ENCODE results near the gene KCNQ5.
A peak's percentile ranks its signal among the peaks of the same experiment; 100 is the strongest.

Gene KCNQ5

GRCh38 chr6:73116330-73116729, 494.5 kb downstream of the KCNQ5 start:
- DNase-seq (ENCODE audit: low read depth in 2 of 2), result no peak

DNA sequence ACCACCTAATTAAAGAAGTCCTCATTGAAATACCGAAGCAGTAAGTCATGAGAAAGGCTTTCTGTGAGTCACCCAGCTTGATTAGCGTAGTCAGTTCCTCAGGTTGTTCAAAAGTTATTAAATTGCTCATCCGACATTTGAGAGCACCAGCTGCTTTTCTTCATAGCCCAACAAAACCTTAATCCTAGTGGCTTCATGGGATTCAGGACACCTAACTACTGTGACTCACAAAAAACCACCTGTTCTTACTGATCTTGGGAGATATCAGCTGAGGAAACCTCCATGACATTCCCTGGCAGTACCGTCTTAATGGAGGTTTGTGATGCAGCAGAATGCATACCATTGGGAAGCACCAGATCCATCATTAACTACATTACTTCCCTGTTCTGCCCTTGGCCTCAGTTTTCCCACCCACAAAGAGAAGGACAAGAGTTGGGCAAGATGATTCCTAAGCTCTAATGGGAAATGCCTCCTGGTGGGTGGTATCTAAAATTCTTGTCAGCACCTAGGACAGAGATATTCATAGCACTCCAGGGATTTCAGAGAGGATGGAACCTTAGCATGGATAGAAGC, 499.6 kb downstream of the KCNQ5 start:
- no peak for DNase-seq (ENCODE audit: low read depth in 2 of 2)

DNA sequence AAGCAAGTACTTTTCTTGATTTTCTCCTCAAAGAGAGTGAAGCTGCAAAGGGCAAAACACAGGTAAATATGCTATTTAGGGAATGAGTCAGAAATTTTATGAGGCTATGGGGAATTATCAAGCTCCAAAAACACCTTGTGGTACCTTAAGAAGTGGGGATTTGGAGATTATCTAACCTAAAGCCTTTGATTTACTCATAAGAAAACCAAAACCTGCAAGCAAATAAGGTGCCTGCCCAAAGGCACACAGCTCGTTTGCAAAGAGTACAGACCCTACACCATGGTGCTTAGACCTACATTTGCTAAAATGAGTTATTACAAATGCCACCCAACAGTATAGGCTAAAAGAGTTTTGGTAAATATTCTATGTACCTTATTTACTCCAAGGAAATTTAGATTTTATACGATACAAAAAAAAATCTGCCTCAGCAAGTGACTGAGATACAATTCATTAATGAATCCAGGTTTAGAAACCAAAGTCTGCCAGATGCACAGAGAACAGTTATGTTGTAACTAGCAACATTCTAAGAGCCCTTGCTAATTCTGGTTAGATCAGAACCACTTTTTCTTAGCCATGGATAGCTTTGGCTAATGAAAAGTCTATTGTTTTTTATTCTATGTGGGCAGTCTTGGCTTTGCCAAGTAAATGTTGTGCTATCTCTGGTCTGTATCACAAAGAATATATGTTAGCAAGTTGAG, 501.9 kb downstream of the KCNQ5 start:
- DNase-seq (ENCODE audit: low read depth in 2 of 2), result no peak

DNA sequence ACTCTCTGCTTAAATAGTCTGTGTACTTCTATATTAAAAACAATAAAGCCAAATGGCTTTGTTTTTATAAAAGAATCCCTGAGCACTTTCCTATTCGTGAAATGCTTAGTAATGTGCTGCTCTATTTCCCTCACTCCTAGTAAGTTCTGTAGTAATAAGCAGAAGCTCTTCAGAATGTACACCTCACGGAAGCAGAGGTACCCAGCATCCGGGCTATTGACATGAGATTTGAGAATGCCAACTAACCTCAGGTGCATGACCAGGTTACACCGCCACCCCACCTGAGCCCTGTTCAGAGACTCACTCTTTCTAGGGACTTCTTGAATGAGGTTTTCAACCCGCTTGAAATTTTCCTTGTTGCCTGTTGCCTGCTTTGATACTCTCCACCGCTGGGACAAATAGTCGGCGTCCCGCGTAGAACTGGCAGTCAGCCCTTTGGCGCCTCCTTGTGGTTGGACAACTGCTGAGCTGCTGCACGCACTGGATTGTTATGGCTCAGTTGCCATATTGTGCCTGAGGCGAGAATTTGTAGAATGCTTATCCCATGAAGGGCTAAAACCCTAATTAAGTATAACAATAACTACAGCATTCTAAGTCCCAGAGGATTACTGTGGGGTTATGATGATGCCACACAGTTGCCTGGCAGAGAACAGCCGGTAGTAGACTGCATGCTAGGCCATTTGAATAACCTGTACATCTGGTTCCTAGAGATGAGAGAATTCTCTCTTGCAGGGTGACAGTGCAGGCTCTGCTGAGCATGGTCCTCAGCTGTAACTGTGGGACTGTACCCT, 508.0 kb downstream of the KCNQ5 start:
- peak; percentile 80 to 86 for DNase-seq (ENCODE audit: low read depth in 2 of 2)

DNA sequence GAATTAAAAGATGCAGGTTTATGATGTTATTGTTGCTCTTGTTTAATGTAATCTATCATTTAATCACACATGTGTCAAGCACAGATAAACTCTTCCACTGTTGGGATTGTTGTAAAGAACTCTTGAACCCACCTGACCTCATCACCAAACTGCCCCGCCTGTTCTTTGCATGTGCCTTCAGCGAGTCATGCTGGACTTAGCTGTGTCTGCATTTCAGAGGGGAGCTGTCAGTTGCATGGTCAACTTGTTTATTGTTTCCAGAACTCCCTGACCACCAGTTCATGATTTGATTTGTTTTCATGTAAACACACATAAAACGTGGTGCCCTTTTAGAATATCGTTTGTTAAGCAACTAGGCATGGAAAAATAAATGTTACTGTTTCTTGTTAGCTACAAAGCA, 509.8 kb downstream of the KCNQ5 start:
- no peak for DNase-seq (ENCODE audit: low read depth in 2 of 2)

- DNase-seq (ENCODE audit: low read depth in 2 of 2), result peak in 1 of 2 donors; percentile 4
Observed at GRCh38 chr6:73134588-73134987, 512.7 kb downstream of the KCNQ5 start.

- DNase-seq (ENCODE audit: low read depth in 2 of 2), result no peak
Observed at GRCh38 chr6:73139681-73140383, 518.0 kb downstream of the KCNQ5 start.

GRCh38 chr6:73143551-73143950, 521.7 kb downstream of the KCNQ5 start:
- DNase-seq (ENCODE audit: low read depth in 2 of 2), result no peak

DNA sequence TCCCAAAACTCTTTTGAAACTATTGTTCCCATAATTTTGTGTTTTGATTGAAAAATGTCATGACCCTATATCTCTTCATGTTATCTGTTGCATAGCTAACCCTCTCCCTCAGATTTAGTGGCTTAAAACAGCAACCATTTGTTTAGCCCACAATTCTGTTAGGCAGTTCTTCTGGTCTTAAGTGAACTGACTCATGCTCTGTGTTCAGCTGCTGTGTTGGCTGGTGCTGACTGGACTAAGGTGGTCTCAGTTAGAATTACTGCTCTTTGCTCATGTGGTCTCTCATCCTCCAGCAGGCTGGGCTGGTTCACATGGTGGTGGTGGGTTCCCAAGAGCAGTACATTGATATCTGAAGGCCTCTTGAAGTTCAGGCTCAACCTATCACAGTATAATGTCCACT, 522.7 kb downstream of the KCNQ5 start:
- no peak for DNase-seq (ENCODE audit: low read depth in 2 of 2)

DNA sequence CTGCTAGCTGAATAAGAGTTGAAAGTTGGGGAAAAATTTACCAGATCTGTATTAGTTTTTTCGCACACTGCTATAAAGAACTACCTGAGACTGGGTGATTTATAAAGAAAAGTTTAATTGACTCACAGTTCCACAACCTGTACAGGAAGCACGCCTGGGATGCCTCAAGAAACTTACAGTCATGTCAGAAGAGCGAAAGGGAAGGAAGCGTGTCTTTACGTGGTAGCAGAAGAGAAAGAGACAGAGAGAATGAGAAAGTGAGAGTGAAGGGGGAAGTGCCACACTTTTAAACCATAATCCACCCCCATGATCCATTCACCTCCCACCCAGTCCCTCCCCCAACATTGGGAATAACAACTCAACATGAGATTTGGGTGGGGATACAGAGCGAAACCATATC, 523.8 kb downstream of the KCNQ5 start:
- DNase-seq (ENCODE audit: low read depth in 2 of 2), result no peak

DNA sequence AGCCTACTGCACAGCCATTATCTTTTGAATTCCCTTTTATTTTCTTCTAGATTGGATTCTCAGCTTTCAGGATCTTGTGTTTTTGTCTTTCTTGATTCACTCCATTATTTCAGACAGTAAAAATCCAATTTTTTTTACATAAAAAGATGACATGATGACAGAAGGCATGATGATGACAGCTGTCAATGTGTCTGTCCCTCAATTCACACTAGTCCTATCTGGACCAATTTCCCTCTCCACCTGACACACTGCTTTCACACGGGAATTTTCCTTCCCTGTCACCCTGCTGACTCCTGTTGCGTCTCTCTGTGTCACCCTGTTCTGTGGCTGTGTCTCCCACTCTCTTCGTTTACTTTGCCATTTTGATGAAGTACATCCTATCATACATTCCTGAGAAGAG, 529.9 kb downstream of the KCNQ5 start:
- no peak for DNase-seq (ENCODE audit: low read depth in 2 of 2)

DNA sequence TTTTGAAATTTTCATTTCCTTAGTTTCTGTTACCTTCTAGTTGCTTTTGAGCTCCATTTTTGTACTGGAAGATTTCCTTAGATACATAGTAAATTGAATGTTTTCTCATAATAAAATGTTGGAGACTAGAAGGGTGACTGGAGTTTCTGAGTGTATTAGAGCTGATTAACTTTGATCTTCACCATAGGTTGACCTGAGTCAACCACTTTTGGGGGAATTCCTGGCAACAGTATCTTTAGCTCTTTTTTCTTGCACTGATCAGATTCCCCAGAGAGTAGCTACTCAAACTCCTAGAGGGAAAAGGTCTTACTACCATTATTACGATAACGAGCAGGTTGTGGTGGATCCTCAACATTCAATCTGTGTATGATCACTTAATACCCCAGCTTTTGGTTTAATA, 530.7 kb downstream of the KCNQ5 start:
- no peak for DNase-seq (ENCODE audit: low read depth in 2 of 2)

DNA sequence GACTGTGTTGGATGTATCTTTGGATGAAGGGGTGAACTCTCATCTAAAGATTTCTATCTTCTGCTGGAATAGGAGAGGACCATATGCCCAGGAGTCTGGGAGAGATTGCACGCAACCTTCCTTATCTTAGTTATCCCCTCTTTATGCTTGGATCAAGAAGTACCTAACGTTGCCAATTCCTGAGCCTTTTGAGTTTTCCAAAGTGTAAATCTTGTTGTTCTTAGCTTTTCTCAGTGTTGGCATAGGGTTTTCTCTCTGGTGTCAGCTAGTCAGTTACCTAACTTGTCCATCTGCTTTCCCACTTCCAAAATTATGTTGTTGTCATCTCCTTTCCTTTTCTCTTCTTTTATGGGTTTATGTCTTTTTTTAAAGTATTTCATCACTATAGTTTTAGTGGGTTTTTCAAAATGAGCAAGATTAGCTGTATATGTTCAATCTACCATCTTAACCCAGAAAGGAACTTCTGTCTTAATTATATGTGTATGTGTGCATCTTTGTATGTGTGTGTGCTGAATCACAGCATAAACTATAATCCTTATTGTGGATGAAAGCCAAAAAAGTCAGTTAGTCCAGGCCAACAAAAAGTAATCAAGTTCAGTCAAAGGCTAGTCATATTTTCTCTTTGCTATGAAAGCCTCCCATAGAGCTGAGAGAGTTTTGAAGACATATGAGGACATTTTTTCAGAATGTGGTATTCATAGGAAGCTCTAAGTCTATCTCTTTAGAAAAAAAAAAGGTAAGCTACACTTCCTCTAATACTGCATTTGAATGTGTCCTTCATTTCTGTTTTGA, 531.3 kb downstream of the KCNQ5 start:
- DNase-seq (ENCODE audit: low read depth in 2 of 2), result no peak

DNA sequence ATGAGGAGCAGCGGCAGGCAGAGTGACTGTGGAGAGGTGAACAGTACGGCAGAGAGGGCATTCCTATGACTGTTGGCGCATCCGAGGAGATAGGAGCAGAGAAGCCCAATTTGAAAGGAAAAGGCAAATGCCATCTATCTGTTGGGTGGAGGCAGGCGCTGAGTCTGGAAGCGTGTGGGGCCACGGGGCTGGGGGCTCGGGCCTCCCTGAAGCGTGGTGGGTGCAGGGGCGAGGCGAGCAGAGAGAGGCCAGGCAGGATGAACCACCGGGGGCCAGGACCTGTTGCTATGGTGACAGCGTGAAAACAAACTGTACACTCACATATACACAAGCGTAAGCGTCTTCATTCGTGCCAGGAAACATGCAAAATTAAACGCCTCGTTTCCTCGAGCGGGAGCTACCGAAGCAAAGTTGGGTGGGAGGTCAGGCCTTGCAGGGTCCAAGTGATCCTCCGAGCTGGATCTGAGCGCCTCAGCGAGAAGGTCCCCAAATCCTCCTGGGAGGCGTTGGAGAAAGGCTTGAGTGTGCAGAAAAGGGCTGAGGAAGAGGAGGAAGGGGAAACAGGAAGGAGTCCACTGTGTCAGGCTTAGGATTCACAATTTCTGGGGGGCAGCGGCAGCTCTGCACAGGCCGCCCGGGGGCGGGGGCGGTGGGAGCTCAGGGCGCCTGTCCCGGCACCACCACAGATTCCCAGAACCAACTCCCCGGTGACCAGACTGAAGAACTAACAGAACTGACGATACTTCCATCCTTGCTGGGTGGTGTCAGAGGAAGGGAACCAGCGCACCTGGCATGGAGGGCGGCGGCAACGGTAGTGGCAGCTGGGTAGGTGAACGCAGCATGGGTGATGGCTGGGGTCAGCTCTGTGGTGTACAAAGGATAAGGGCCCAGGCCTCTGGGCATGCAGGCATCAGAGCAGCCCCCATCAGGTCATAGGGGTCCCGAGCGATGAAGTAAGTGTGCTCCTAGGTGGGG, 535.2 kb downstream of the KCNQ5 start:
- no peak for DNase-seq (ENCODE audit: low read depth in 2 of 2)

GRCh38 chr6:73157870-73158269, 536.0 kb downstream of the KCNQ5 start:
- DNase-seq (ENCODE audit: low read depth in 2 of 2), result no peak

DNA sequence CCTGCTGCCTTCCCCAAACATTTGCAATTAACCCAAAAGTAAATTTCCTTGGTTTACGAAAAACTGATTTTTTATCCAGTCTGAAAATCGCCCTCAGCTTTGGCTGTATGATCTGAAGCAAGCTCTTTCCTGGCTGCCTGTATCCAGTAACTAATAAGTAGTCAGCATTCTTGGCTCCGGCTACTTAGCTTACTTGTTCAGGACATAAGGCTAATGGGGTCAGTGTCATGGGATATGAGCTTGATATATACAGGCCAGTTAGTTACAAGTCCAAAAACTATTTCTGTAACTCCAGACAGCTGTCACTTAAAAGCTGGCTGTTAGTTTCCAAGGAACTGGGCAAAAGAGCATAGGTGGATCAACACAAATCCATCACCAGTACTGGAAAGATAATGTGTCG, 547.2 kb downstream of the KCNQ5 start:
- DNase-seq (ENCODE audit: low read depth in 2 of 2), result no peak

DNA sequence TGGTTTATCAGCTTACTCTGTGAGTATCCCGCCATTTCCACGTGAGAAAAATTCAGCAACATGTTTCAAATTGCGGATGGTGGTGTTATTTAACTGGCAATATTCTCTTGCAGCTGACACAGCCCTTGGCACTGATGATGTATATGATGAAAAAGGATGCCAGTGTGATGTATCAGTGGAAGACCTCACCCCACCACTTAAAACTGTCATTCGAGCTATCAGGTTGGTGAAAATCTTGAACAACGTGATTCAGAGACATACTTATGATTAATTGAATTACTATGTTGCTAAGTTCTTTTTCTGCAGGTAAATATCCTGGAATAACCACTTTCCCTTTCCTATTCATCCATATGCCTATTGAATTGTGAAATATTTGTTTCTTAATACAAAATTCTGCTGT, 547.8 kb downstream of the KCNQ5 start:
- no peak for DNase-seq (ENCODE audit: low read depth in 2 of 2)

DNA sequence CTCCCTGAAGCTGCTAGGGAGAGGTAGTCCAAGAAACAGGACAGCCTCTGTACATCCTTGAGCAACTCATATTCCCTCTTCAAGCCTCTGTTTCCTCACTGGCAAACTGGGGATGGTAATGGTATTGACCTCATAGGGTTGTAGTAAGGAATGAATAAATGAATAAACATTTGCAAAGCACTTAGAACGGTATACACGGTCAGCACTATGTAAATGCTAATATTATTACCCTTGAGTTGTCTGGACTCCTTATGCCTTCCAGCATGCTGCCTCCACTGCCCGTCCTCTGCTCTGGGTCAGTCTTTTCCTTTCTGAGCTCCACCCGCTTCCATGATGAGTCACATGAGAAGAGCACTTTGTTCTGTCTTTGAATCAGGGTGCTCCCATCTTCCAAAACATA, 552.8 kb downstream of the KCNQ5 start:
- no peak for DNase-seq (ENCODE audit: low read depth in 2 of 2)

GRCh38 chr6:73176057-73176456, 554.2 kb downstream of the KCNQ5 start:
- DNase-seq (ENCODE audit: low read depth in 2 of 2), result no peak

- DNase-seq (ENCODE audit: low read depth in 2 of 2), result no peak
Observed at GRCh38 chr6:73177221-73177944, 555.5 kb downstream of the KCNQ5 start.

Measured in activated CD4-positive, alpha-beta T cell treated with anti-CD3 and anti-CD28 coated beads for 24 hours (primary cell).